ENCODE measurements around the gene ANXA11. TPM values are rescaled to one million over a fixed set of nuclear protein-coding genes. Genes with fewer than 3 reads are reported as not detected.
A peak's percentile ranks its signal among the peaks of the same experiment; 100 is the strongest.

Gene ANXA11
- total and polyA plus RNA-seq, 9 of the 15 experiments (the other 6 are each of a cell fraction or from before 2014, with no cell fraction given) = 43.6 to 212 (median 109) TPM

- TF ChIP-seq NR4A1 (CRISPR knock-in tag; IDR thresholded peaks at IDR 0.05) = no peak
- no peak for TF ChIP-seq NR4A1 (tag; IDR thresholded peaks at IDR 0.05)
- no peak for TF ChIP-seq TOE1 (IDR thresholded peaks at IDR 0.05; ENCODE audit: borderline replicate concordance)
- no peak for TF ChIP-seq TOE1 (CRISPR knock-in tag; IDR thresholded peaks at IDR 0.05; ENCODE audit: borderline replicate concordance, low read depth)
- TF ChIP-seq MLLT1 (IDR thresholded peaks at IDR 0.05) = 0 out of 4 replicates have a peak, but pooled peaks of 1 of the 2 experiments have one; percentile 14
- TF ChIP-seq FIP1L1 (IDR thresholded peaks at IDR 0.05; ENCODE audit: low read depth, low read length, poor library complexity, severe bottlenecking) = no peak
- no peak for TF ChIP-seq CREBBP (IDR thresholded peaks at IDR 0.05; ENCODE audit: low read depth, low read length)
- peak; percentile 50; the same call in 1 of the 2 replicates for TF ChIP-seq ATF7 (IDR thresholded peaks at IDR 0.05)
- peak; percentile 55; the same call in 1 of the 2 replicates for TF ChIP-seq EP400 (IDR thresholded peaks at IDR 0.05)
- no peak for TF ChIP-seq FOXP1 (CRISPR knock-in tag; IDR thresholded peaks at IDR 0.05)
- no peak for TF ChIP-seq ZBTB5 (IDR thresholded peaks at IDR 0.05)
- TF ChIP-seq GMEB1 (CRISPR knock-in tag; IDR thresholded peaks at IDR 0.05) = no peak
- TF ChIP-seq BRCA1 (IDR thresholded peaks at IDR 0.05) = no peak
- TF ChIP-seq BRCA1 (CRISPR knock-in tag; IDR thresholded peaks at IDR 0.05) = no peak
- no peak for TF ChIP-seq CBX1 (IDR thresholded peaks at IDR 0.05; ENCODE audit: low read depth)
Observed at GRCh38 chr10:80211786-80212185, 6.4 kb upstream of the ANXA11 start (continued).

All from K562 (cell line).